GM23248 (cell line): Measurements from ENCODE around the gene PGAP3.

Source experiments
- EZH2 ChIP-seq: fragments of 200-600 bp; sonication (generic); IDR thresholded peaks from 2 replicates; pipeline ENCODE4 v1.6.1; 2018; ENCODE audit warnings: antibody characterized with exemption, mild to moderate bottlenecking; ENCODE audit not compliant: insufficient read depth, poor library complexity, severe bottlenecking
- EZH2phosphoT487 ChIP-seq: fragments of 200-600 bp; sonication (generic); IDR thresholded peaks from 2 replicates; pipeline ENCODE4 v1.6.1; 2018; ENCODE audit warnings: antibody characterized with exemption, moderate library complexity, mild to moderate bottlenecking, low read depth; ENCODE audit not compliant: insufficient read depth

- TF ChIP-seq EZH2 (no peak), EZH2phosphoT487 (no peak)
These were observed 24.0 kb upstream of the PGAP3 start for GRCh38 chr17:39711851-39712250.
